Limb (tissue), 2 donors: ENCODE data around the gene CD96.

Experiments
- DNase-seq, 2 donors: peaks; one replicate each; pipeline ENCODE4 v3.0.0-alpha.2; 2016; ENCODE audit errors: extremely low spot score in 2 of 2

CD96 gene

GRCh38 chr3:111594205-111594604 lies 52.2 kb downstream of the CD96 start:
- DNase-seq: no peak

DNA sequence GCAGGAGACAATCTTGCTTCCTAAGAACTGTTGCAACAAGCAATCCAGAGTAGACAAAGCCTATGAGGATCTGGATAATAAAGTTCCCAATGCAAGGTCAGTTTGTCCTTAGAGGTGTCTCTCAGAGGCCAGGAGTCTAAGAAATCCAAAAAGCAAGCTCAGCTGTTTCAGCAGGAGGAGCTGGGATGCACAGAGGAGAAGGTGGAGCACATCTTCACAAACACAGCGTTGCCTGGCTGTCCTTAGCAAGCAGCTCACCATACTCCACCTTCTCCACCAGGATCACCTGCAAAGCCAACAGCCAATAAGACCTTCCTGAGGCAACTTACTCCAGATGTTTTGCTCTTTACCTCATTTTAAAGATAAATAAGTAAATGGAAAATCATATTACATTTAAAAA lies 52.8 kb downstream of the CD96 start:
- DNase-seq: no peak

GRCh38 chr3:111595232-111595631 lies 53.2 kb downstream of the CD96 start, which contains the start of gene ZBED2:
TSS of gene ZBED2 (minus strand) at chr3:111595346. CDS start at chr3:111594201, 1,145 bp downstream.
- no peak for DNase-seq

GRCh38 chr3:111596328-111596727 lies 54.3 kb downstream of the CD96 start:
- no peak for DNase-seq

GRCh38 chr3:111598139-111598538 lies 56.1 kb downstream of the CD96 start:
- DNase-seq: no peak

GRCh38 chr3:111598552-111598951 lies 56.6 kb downstream of the CD96 start:
- no peak for DNase-seq

- DNase-seq: no peak
These were observed 59.8 kb downstream of the CD96 start for GRCh38 chr3:111601810-111602209.

GRCh38 chr3:111603679-111604078 lies 61.7 kb downstream of the CD96 start:
- no peak for DNase-seq

DNA sequence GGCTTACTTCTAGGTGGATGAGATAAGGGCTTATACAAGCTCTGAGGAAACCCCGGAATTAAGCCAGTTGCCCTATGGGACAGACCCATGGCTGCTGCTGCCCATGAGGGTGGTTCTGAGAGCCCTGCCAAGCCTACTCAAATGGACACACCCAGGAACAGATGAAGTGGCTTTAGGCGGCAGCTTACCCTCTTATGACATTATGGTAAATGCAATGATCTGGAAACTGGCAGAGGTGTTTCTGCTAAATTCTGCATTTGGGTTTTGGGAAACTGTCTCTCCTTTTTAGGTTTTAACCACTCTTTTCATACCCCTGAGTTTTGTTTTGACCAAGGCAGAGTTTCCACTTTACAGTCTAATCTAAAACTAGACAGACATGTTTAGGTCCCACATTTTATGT lies 62.1 kb downstream of the CD96 start:
- DNase-seq: no peak

- no peak for DNase-seq
These were observed 63.0 kb downstream of the CD96 start for GRCh38 chr3:111605018-111605417.

DNA sequence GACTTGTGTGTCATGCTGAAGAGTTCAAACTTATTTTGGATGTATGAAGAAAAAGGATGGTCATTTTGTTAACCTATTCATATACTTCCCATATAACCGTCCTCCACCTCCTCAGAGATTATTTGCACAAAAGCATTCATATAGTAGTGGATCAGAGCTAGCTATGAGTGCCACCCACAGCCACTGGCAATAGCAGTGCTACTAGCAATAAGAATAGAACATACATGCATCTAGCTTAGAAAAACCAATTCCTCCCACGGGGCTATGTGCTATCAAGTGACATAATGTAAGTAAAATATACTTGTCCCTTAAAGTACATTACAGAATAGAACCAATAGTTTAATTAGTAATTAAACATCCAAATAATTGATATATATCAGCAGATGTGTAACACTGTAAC lies 63.5 kb downstream of the CD96 start:
- no peak for DNase-seq

GRCh38 chr3:111607240-111607920 lies 65.4 kb downstream of the CD96 start:
- no peak for DNase-seq

DNA sequence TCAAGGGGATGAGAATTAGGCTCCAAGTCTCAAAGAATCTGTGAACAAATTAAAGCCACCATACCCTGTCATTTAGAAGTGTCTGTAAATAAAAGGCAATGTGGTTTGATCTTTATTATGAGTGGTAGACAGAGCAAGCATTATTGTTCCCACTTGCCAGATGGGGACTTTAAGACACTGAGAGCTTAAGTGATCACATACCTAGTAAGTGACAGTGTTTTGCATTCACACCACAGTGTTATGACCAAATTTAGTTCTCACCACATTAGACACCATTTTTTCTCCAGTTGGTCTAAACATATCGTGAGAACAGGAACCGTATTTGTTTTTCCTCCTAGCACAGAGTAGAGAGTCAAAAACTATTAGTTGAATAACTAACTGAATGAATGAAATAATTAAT lies 66.4 kb downstream of the CD96 start:
- DNase-seq: no peak

GRCh38 chr3:111609700-111610099 lies 67.7 kb downstream of the CD96 start:
- no peak for DNase-seq

GRCh38 chr3:111610189-111610588 lies 68.2 kb downstream of the CD96 start:
- DNase-seq: no peak

GRCh38 chr3:111610612-111611054 lies 68.6 kb downstream of the CD96 start:
- no peak for DNase-seq

DNA sequence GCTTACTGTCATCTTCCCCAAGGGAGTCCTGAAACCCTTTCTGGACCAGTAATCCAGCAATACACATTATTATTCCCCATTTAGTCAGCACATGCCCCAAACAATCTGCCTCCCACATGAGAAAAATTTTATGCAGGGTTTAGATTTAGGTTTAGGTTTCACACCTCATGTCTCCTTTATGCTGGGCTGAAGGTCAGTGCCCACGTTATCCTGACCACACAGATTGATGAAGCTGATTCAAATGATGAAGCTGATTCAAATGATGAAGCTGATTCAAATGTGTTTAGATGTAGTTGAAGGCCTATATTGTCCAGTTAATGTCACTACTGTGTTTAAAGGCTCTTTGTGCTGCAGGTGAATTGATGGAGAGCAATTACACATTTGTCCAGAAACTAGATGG lies 71.3 kb downstream of the CD96 start:
- DNase-seq: no peak

GRCh38 chr3:111615880-111616279 lies 73.9 kb downstream of the CD96 start:
- no peak for DNase-seq

DNA sequence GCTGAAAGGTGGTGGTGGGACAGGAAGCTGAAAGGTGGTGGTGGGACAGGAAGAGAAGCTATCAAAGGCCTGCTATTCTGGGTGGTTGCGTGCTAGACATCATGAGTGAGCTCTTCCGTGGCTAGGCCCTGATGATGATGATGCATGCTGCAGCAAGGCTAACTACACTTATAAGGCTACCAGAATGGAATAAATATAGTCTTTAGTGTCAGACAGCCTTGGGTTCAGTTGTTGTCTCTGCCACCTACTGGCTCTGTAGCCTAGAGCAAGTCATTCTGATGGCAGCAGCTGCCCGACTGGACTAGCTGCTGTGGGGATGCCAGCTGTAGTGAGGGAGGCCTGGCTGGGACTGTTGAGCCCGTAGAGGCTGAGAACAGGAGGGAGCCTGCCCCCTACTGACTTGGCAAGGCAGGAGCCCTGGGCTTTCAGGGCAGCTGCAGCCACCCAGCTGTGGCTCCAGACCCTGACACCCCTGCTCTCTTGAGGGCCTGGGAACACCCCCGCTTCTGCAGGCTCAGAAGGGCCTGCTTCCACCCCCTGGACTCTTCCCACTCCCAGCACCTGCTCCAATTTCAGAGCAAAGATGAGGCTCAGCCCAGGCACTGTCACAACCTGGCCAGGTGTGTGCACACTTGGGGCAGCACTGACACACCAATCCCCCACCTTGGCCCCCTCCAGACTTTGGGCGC lies 74.6 kb downstream of the CD96 start:
- DNase-seq: no peak

DNA sequence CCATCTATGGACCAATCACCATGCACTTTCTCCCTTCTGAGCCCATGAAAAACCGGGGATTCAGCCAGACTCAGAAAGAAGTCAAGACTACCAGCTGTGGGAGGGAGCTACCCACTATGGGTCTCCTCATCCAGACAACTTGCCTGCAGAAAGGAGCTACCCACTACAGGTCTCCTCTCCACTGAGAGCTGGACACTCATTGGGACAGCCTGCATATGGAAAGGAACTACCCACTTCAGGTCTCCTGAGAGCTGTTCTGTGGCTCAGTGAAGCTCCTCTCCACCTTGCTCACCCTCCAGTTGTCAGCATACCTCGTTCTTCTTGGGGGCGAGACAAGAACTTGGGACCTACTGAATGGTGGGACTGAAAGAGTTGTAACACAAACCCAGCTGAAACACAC lies 75.4 kb downstream of the CD96 start:
- no peak for DNase-seq

DNA sequence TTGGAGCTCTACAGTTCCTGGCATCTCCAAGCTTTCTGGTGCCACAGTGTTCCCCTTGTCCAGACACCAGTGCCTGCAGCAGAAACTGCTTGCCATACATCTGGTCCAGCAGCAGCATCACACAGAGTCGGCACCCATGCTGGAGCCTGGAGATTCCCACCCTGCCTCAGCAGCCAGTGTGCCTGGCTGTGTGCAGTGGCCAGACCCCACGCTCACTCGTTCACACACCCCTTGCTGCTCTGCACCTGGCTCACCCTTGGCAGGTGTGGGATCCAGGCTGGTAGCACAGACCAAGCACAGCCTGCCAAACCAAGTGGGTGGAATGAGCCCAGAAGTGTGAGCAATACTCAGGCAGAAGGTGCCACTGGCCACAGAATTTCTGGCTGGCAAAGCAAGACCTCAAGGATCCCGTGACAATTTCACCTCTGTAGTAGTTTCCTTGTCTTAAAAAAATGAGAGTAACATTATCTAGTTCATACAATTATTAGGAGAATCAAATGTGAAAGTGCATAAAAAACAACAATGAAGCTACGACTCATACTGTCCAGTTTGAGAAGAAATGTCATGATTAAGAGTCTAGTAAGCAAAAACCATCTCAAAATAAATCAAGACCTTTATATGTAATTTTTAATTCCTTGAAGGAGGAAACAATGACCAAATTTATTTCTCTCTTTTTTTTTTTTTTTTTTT lies 76.1 kb downstream of the CD96 start:
- DNase-seq: no peak

- no peak for DNase-seq
These were observed 76.9 kb downstream of the CD96 start for GRCh38 chr3:111618945-111619344.

- no peak for DNase-seq
These were observed 77.8 kb downstream of the CD96 start for GRCh38 chr3:111619833-111620232.
